Liver (tissue), 9 donors: Measurements from ENCODE around the gene SERPINA10. TPM values are rescaled to one million over a fixed set of nuclear protein-coding genes. Genes with fewer than 3 reads are reported as not detected.

ENCODE experiments used
- DNase-seq: peaks from one replicate; pipeline ENCODE4 v3.0.0-alpha.2; 2017; ENCODE audit warnings: low spot score
- H3K27ac ChIP-seq, 2 donors: one replicate each; pipeline ENCODE4 v1.7.0; 2013; ENCODE audit warnings: inconsistent platforms in 2 of 2, low read length in 2 of 2, control low read depth in 1 of 2, low read depth in 1 of 2, mild to moderate bottlenecking in 1 of 2
- H3K27me3 ChIP-seq, 4 donors: one replicate each; pipeline versions ENCODE4 v1.6.1 to v1.7.0; 2013; ENCODE audit warnings: low read length in 3 of 4, inconsistent platforms in 1 of 4, mild to moderate bottlenecking in 1 of 4, moderate library complexity in 1 of 4; ENCODE audit not compliant: control insufficient read depth in 4 of 4, insufficient read depth in 4 of 4
- H3K36me3 ChIP-seq, 4 donors: one replicate each; pipeline versions ENCODE4 v1.6.1 to v1.7.0; 2013; ENCODE audit warnings: low read length in 3 of 4, mild to moderate bottlenecking in 3 of 4, low read depth in 1 of 4, moderate library complexity in 1 of 4; ENCODE audit not compliant: control insufficient read depth in 4 of 4, insufficient read depth in 3 of 4
- H3K4me1 ChIP-seq, 4 donors: one replicate each; pipeline versions ENCODE4 v1.6.1 to v1.7.0; 2013; ENCODE audit warnings: low read length in 3 of 4, mild to moderate bottlenecking in 3 of 4, moderate library complexity in 1 of 4; ENCODE audit not compliant: control insufficient read depth in 4 of 4, insufficient read depth in 4 of 4
- H3K4me3 ChIP-seq, 3 donors: one replicate each; pipeline versions ENCODE4 v1.6.1 to v1.7.0; 2013; ENCODE audit warnings: low read length in 3 of 3, control low read depth in 1 of 3, low read depth in 1 of 3, mild to moderate bottlenecking in 1 of 3
- H3K9ac ChIP-seq, 2 donors: one replicate each; pipeline ENCODE4 v1.7.0; 2013; ENCODE audit warnings: low read length in 2 of 2, mild to moderate bottlenecking in 2 of 2, moderate library complexity in 2 of 2, control low read depth in 1 of 2, low read depth in 1 of 2
- H3K9me3 ChIP-seq, 4 donors: one replicate each; pipeline versions ENCODE4 v1.6.1 to v1.7.0; 2013; ENCODE audit warnings: low read length in 3 of 4; ENCODE audit not compliant: control insufficient read depth in 4 of 4
- CTCF ChIP-seq: fragments of 150-350 bp; IDR thresholded peaks from 2 replicates; pipeline ENCODE4 v1.5.1; 2017; ENCODE audit warnings: improper control_type of control experiment, low read depth, low read length; ENCODE audit not compliant: missing input control
- EGR1 ChIP-seq, 2 donors: IDR thresholded peaks; 2 replicates each; pipeline ENCODE4 v1.6.1; 2016 to 2018; ENCODE audit warnings: antibody characterized with exemption in 2 of 2, low read depth in 2 of 2
- FOXA2 ChIP-seq: IDR thresholded peaks from 2 replicates; pipeline ENCODE4 v1.6.1; 2016; ENCODE audit warnings: antibody characterized with exemption
- HNF4A ChIP-seq, 2 donors: conservative IDR thresholded peaks; 2 replicates each; pipeline ENCODE4 v1.6.1; 2016; ENCODE audit warnings: antibody characterized with exemption in 2 of 2, mild to moderate bottlenecking in 2 of 2
- JUND ChIP-seq, 2 donors: IDR thresholded peaks; 2 replicates each; pipeline ENCODE4 v1.6.1; 2016; ENCODE audit warnings: antibody characterized with exemption in 2 of 2
- NR2F2 ChIP-seq: IDR thresholded peaks from 2 replicates; pipeline ENCODE4 v1.6.1; 2016; ENCODE audit warnings: antibody characterized with exemption
- RAD21 ChIP-seq, 2 donors: IDR thresholded peaks; 2 replicates each; pipeline ENCODE4 v1.6.1; 2016; ENCODE audit warnings: antibody characterized with exemption in 2 of 2, mild to moderate bottlenecking in 2 of 2
- REST ChIP-seq: IDR thresholded peaks from 2 replicates; pipeline ENCODE4 v1.6.1; 2016; ENCODE audit warnings: antibody characterized with exemption, mild to moderate bottlenecking
- RXRA ChIP-seq, 2 donors: IDR thresholded peaks; 2 replicates each; pipeline ENCODE4 v1.6.1; 2017 to 2018; ENCODE audit warnings: antibody characterized with exemption in 2 of 2, mild to moderate bottlenecking in 1 of 2
- SP1 ChIP-seq: IDR thresholded peaks from 2 replicates; pipeline ENCODE4 v1.6.1; 2018; ENCODE audit warnings: antibody characterized with exemption, mild to moderate bottlenecking
- YY1 ChIP-seq: IDR thresholded peaks from 2 replicates; pipeline ENCODE4 v1.6.1; 2016; ENCODE audit warnings: antibody characterized with exemption, mild to moderate bottlenecking
- WGBS: extraction: QIAGEN DNeasy Blood & Tissue Kit; methylation state at CpG from one replicate; pipeline ENCODE4 v1.1.7; 2013; 5-methylcytosine and 5-hydroxymethylcytosine counted together
- polyA plus RNA-seq, 2 donors: library from polyadenylated mRNA; stranded (reverse) in 1 of 2; unstranded in 1 of 2; fragments of 200-250 nt in 1 of 2; fragments of >200 nt in 1 of 2; fragmentation: Nextera tagmentation in 1 of 2; extraction: Ambion mirVana in 1 of 2; gene quantifications; one replicate each; pipeline versions ENCODE4 v1.2.1 to v1.2.3, GENCODE V29; 2013 to 2015
- total RNA-seq, 2 donors: library from RNA; depleted of rRNA; stranded (reverse); fragments of >200 nt; gene quantifications; one replicate each; pipeline ENCODE4 v1.2.3, GENCODE V29; 2014
- TF ChIP-seq, protein P1 (sequence below): IDR thresholded peaks from 2 replicates; pipeline ENCODE4 v1.6.1; 2016; ENCODE audit warnings: antibody characterized with exemption
- TF ChIP-seq, protein P2 (sequence below): IDR thresholded peaks from 2 replicates; pipeline ENCODE4 v1.6.1; 2016; ENCODE audit warnings: antibody characterized with exemption
- donor health status: healthy.
- donor health status: healthy.
- donor health status: healthy.
- donor health status: healthy.
- donor health status: healthy.

Gene SERPINA10
- total and polyA plus RNA-seq, 4 donors = 105 to 363 (median 194) TPM

DNA sequence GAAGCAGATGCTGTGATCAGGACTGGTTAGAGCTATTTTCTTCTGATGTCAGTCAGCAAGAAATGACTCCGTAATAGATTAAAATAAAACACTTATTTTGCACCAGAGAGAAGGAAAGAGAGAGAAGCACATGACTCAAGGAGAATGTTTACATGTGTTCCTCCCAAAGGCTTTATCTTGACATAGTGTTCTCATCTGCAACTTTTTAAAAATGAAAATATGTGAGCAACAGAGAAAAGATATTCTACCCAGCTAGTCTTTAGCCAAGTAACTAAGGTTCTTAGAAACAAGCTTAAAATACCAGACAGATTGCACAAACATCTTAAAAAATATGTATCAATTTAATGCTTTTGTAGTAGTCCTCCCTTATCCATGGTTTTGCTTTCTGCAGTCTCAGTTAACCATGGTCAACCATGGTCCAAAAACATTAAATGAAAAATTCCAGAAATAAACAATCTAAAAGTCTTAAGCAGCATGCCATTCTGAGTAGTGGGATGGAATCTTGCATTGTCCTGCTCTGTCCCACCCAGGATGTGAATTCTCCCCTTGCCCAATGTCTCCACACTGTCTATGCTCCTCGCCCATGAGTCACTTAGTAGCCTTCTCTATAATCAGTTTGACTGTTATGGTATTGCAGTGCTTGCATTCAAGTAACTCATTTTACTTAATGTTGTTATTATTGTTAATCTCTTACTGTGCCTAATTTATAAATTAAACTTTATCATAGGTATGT lies 9.9 kb downstream of the SERPINA10 start:
- H3K27me3 ChIP-seq = no peaks in the 10 kb centered on the region
- peaks cover 9 to 42% (median 34%) of the 10 kb centered on the region in 4 donors for H3K36me3 ChIP-seq
- WGBS = 93% methylated on average over 2 of the region's 2 CpGs
- H3K4me3 ChIP-seq = no peak overlapping the region
- TF ChIP-seq FOXA2 (no peak), JUND (IDR thresholded peaks at IDR 0.05) (no peak), NR2F2 (no peak), EGR1 (IDR thresholded peaks at IDR 0.05; ENCODE audit: low read depth in 2 of 2) (no peak)
- TF ChIP-seq, protein P1, sequence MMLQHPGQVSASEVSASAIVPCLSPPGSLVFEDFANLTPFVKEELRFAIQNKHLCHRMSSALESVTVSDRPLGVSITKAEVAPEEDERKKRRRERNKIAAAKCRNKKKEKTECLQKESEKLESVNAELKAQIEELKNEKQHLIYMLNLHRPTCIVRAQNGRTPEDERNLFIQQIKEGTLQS = no peak
- TF ChIP-seq, protein P2, sequence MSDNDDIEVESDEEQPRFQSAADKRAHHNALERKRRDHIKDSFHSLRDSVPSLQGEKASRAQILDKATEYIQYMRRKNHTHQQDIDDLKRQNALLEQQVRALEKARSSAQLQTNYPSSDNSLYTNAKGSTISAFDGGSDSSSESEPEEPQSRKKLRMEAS = no peak
- H3K4me1 ChIP-seq = peaks cover 0 to 22% (median 17%) of the 10 kb centered on the region in 4 donors
- no peak overlapping the region for H3K9ac ChIP-seq
- no peaks in the 10 kb centered on the region for H3K9me3 ChIP-seq
- no peak overlapping the region for H3K27ac ChIP-seq
- no peak for DNase-seq

DNA sequence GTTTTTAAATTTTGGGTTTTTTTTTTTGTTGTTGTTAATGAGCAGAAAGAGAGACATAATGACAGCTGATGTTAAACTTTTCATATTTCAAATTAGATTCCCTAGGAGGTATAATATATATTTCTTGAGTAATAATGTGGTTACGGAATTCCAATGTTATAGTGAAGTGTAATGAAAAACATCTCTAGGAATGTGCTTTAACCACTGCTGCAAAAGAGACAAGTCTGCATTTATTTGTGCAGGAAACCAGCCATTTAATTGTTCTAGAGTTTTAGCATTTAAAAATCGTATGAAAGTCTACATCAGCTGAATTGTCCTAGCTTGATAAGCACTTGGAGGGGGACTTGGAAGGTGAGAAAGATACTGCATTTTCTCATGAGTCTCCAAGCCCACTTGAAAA lies 14.3 kb downstream of the SERPINA10 start:
- H3K4me1 ChIP-seq = peaks cover 0 to 2% (median 0%) of the 10 kb centered on the region in 4 donors
- peaks cover 5 to 14% (median 12%) of the 10 kb centered on the region in 4 donors for H3K36me3 ChIP-seq
- TF ChIP-seq CTCF (no peak), YY1 (no peak), HNF4A (conservative IDR thresholded peaks at IDR 0.05) (no peak), EGR1 (IDR thresholded peaks at IDR 0.05; ENCODE audit: low read depth in 2 of 2) (no peak), FOXA2 (no peak), RAD21 (IDR thresholded peaks at IDR 0.05) (no peak), NR2F2 (no peak), REST (no peak), SP1 (no peak), JUND (IDR thresholded peaks at IDR 0.05) (no peak), RXRA (IDR thresholded peaks at IDR 0.05) (no peak)
- no peak overlapping the region for H3K27ac ChIP-seq
- WGBS = 75% methylated on average over 2 of the region's 2 CpGs
- H3K9ac ChIP-seq = no peak overlapping the region
- H3K4me3 ChIP-seq = no peak overlapping the region
- H3K27me3 ChIP-seq = no peaks in the 10 kb centered on the region
- H3K9me3 ChIP-seq = no peaks in the 10 kb centered on the region
- no peak for DNase-seq
